OCI-LY1 (cell line): ENCODE results near the gene RGS19.

Source experiments
- H2AFZ ChIP-seq: fragments of 200-600 bp; sonication (generic), shearing (Covaris generic); 2 replicates; pipeline ENCODE4 v1.6.0; 2014; ENCODE audit warnings: antibody characterized with exemption, mild to moderate bottlenecking, low read length
- H3F3A ChIP-seq: fragments of 200-600 bp; sonication (generic), shearing (Covaris generic); 2 replicates; pipeline ENCODE4 v1.6.0; 2014; ENCODE audit warnings: mild to moderate bottlenecking, antibody characterized with exemption, low read length, moderate library complexity; ENCODE audit not compliant: insufficient read depth
- H3K27ac ChIP-seq: fragments of 200-600 bp; sonication (generic); 2 replicates; pipeline ENCODE4 v1.5.1; 2014; ENCODE audit warnings: low read length, mixed run types, mild to moderate bottlenecking, low read depth; ENCODE audit not compliant: poor library complexity, severe bottlenecking
- H3K27me3 ChIP-seq: fragments of 200-600 bp; sonication (generic); 2 replicates; pipeline ENCODE4 v1.6.0; 2014; ENCODE audit warnings: antibody characterized with exemption, mild to moderate bottlenecking, low read length, moderate library complexity; ENCODE audit not compliant: insufficient read depth
- H3K36me3 ChIP-seq: fragments of 200-600 bp; sonication (generic); 2 replicates; pipeline ENCODE4 v1.6.1; 2014; ENCODE audit warnings: mild to moderate bottlenecking, antibody characterized with exemption, low read length, moderate library complexity, mixed read lengths; ENCODE audit not compliant: insufficient read depth
- H3K4me1 ChIP-seq: fragments of 200-600 bp; sonication (generic); 2 replicates; pipeline ENCODE4 v1.5.1; 2014; ENCODE audit warnings: mild to moderate bottlenecking, low read length, moderate library complexity; ENCODE audit not compliant: insufficient read depth, severe bottlenecking
- H3K4me2 ChIP-seq: fragments of 200-600 bp; sonication (generic), shearing (Covaris generic); 2 replicates; pipeline ENCODE4 v1.6.1; 2014; ENCODE audit warnings: low read length
- H3K4me3 ChIP-seq: fragments of 200-600 bp; sonication (generic); 2 replicates; pipeline ENCODE4 v1.5.1; 2014; ENCODE audit warnings: low read length, low read depth, mild to moderate bottlenecking, mixed read lengths; ENCODE audit not compliant: poor library complexity, severe bottlenecking
- H3K79me2 ChIP-seq: fragments of 200-600 bp; shearing (Covaris generic); 2 replicates; pipeline ENCODE4 v1.6.1; 2016; ENCODE audit warnings: mixed run types, low read length, mixed read lengths; ENCODE audit not compliant: insufficient read depth
- H3K9ac ChIP-seq: fragments of 200-600 bp; sonication (generic), shearing (Covaris generic); 2 replicates; pipeline ENCODE4 v1.6.1; 2014; ENCODE audit warnings: mild to moderate bottlenecking, low read length, mixed read lengths
- H3K9me2 ChIP-seq: fragments of 200-600 bp; sonication (generic), shearing (Covaris generic); 2 replicates; pipeline ENCODE4 v1.6.1; 2014; ENCODE audit warnings: low read depth, mild to moderate bottlenecking, low read length, mixed read lengths
- H3K9me3 ChIP-seq: fragments of 200-600 bp; shearing (Covaris generic); 2 replicates; pipeline ENCODE4 v1.6.1; 2014; ENCODE audit warnings: low read length, mixed read lengths
- H4K20me1 ChIP-seq: fragments of 200-600 bp; sonication (generic), shearing (Covaris generic); 2 replicates; pipeline ENCODE4 v1.6.0; 2016; ENCODE audit warnings: mild to moderate bottlenecking, low read length; ENCODE audit not compliant: insufficient read depth
- EZH2 ChIP-seq: fragments of 200-600 bp; sonication (generic), shearing (Covaris generic); IDR thresholded peaks from 2 replicates; pipeline ENCODE4 v1.8.0; 2017; ENCODE audit warnings: borderline replicate concordance, mixed run types, mild to moderate bottlenecking, antibody characterized with exemption, low read length, moderate library complexity, mixed read lengths
- TF ChIP-seq, protein P1 (sequence below): fragments of 200-600 bp; sonication (generic), shearing (Covaris generic); IDR thresholded peaks from 2 replicates; pipeline ENCODE4 v1.5.1; 2017; ENCODE audit warnings: mild to moderate bottlenecking, antibody characterized with exemption, low read length, moderate library complexity, mixed read lengths

Gene RGS19

DNA sequence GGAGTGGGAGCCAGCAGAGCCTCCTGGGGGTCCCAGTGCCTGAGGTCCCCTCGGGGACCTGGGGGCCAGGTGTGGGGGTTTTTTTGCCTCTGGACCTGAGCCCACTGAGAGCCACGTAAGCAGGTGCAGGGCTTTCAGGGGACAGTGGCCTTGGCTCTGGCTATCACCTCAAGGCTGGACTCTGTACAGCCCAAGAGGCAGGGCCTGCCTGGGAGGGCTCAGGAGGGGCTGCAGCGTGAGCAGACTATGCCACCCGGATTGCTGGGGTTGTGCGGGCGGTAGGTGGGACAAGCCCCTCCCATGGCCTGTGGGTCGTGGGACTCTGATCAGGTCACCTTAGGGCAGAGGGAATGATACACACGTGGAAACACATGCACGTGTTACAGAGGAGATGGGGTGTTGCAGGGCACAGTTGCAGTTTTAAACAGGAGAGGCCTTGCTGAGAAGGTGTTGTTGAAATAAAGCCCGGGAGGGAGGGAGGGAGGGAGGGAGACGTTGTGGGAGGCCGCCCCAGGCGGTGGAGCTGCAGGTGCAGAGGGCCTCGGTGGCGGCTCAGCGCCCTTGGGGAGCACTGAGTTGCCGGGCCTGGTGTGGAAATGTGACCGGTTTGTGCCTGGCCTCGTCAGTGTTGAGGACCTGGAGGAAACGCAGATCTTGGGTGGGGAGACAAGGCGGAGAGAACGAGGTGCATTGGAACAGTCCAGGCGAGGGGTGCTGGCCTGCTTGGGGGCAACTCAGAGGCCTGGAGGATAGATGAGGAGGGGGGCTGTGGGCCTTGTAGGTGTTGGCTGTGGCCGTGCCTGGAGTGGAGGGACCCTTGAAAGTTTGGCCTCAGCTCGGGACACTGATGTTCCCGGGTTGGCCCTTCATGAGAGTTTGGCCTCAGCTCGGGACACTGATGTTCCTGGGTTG, 14.0 kb downstream of the RGS19 start:
- no peak for TF ChIP-seq EZH2
- TF ChIP-seq, protein P1, sequence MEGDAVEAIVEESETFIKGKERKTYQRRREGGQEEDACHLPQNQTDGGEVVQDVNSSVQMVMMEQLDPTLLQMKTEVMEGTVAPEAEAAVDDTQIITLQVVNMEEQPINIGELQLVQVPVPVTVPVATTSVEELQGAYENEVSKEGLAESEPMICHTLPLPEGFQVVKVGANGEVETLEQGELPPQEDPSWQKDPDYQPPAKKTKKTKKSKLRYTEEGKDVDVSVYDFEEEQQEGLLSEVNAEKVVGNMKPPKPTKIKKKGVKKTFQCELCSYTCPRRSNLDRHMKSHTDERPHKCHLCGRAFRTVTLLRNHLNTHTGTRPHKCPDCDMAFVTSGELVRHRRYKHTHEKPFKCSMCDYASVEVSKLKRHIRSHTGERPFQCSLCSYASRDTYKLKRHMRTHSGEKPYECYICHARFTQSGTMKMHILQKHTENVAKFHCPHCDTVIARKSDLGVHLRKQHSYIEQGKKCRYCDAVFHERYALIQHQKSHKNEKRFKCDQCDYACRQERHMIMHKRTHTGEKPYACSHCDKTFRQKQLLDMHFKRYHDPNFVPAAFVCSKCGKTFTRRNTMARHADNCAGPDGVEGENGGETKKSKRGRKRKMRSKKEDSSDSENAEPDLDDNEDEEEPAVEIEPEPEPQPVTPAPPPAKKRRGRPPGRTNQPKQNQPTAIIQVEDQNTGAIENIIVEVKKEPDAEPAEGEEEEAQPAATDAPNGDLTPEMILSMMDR: no peak
- H3K9ac ChIP-seq: no peak overlapping the region

DNA sequence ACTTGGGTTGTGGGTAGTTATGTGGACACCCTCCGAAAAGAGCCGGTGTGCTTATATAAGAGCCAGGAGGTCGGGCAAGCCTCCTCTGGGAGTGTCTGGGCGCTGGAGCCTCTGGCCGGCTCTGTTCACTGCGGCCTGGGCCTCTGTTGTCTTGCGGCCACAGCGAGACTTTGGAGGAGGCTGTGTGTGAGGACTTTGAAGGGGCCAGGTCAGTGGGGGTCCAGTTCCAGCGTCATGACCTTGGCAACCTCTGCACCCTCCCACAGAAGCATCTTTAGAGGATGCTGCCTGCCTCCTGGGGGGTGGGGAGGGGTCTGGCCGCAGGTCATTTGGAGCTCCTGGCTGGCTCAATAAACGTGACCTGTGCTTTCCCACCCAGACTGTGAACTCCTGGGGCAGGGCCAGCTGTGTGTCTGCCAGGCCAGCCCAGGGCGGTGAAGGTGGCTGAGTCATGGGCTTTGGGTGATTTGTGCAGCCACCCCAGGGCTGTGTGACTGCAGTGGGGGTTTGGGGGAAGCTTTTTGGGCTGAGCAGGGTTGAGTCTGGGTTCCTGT, 15.1 kb downstream of the RGS19 start:
- no peak overlapping the region for H2AFZ ChIP-seq
- H3F3A ChIP-seq: no peaks in the 10 kb centered on the region
- no peak overlapping the region for H3K9ac ChIP-seq
- H3K4me1 ChIP-seq: peaks cover 32% of the 10 kb centered on the region
- H3K4me3 ChIP-seq: peak overlapping the region; percentile 78
- H3K9me3 ChIP-seq: no peaks in the 10 kb centered on the region
- peaks cover 4% of the 10 kb centered on the region for H3K27me3 ChIP-seq
- H3K4me2 ChIP-seq: peak overlapping the region; percentile 98; the same call in 1 of the 2 replicates
- TF ChIP-seq, protein P1: no peak
- no peak for TF ChIP-seq EZH2
- no peaks in the 10 kb centered on the region for H4K20me1 ChIP-seq
- no peak overlapping the region for H3K27ac ChIP-seq
- H3K36me3 ChIP-seq: no peaks in the 10 kb centered on the region
- no peaks in the 10 kb centered on the region for H3K9me2 ChIP-seq
- H3K79me2 ChIP-seq: no peaks in the 10 kb centered on the region

More for the DNA sequence above, 14.0 kb downstream of the RGS19 start:
- Histone ChIP-seq H3K79me2 (no peaks in the 10 kb centered on the region), H3K36me3 (no peaks in the 10 kb centered on the region), H3K9me2 (no peaks in the 10 kb centered on the region), H3K4me1 (peaks cover 32% of the 10 kb centered on the region), H4K20me1 (no peaks in the 10 kb centered on the region), H2AFZ (no peak overlapping the region), H3K4me2 (no peak overlapping the region), H3K27ac (peak overlapping the region; percentile 30), H3K4me3 (no peak overlapping the region), H3K9me3 (no peaks in the 10 kb centered on the region), H3K27me3 (peaks cover 4% of the 10 kb centered on the region), H3F3A (no peaks in the 10 kb centered on the region)

DNA sequence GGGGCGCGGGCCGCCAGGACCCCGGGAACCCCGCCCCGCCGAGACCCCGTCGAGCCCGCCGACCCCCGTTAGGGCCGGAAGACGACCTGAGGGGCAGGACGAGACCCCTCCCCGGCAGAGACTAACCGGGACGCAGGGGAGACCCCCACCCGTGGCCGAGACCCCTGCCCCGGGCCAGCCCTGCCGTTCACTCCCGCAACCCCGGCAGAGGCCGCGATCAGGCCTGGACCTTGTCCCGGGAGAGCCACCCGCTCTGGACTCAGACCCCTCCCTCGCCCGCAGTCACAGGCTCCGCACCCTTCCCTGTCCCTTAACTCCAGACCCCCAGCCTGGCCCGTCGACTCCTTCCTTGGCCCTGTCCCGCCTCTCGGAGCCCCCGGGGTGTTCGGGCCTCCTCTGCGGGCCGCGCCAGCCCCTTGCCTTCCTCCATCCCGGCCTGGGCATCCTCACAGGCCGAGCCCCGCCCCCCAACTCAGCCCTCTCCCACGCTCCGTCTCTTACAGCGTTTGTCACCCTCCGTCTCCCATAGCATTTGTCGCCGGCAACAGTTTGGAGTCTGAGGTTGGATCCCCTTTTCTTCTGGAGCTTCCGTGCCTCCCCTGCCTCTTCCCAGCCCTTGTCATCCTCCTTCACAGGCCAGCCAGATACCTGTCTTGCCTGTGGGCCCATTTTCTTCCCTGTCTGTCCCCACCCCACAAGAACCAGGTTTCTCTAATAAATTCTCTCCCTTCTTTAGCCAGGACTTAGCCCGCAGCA, 15.8 kb downstream of the RGS19 start:
- Histone ChIP-seq H3K27ac (no peak overlapping the region), H3F3A (no peaks in the 10 kb centered on the region), H3K4me2 (peak overlapping the region; percentile 98), H3K9me2 (no peaks in the 10 kb centered on the region), H3K79me2 (no peaks in the 10 kb centered on the region), H3K4me3 (peak overlapping the region; percentile 78), H3K27me3 (no peaks in the 10 kb centered on the region; the same call in 1 of the 2 replicates), H3K4me1 (peaks cover 32% of the 10 kb centered on the region), H3K36me3 (no peaks in the 10 kb centered on the region), H2AFZ (no peak overlapping the region), H3K9me3 (no peaks in the 10 kb centered on the region), H3K9ac (peak overlapping the region; percentile 70), H4K20me1 (no peaks in the 10 kb centered on the region)
- no peak for TF ChIP-seq EZH2
- TF ChIP-seq, protein P1: no peak
